Measurements from ENCODE around the gene POGZ. TPM values are rescaled to one million over a fixed set of nuclear protein-coding genes. Genes with fewer than 3 reads are reported as not detected.

POGZ gene
- total and polyA plus RNA-seq, 2 of the 13 experiments (the other 11 are each of a cell fraction or from before 2014, with no cell fraction given), result 15.3 to 45.6 TPM

GRCh38 chr1:151372058-151372934 lies 87.0 kb downstream of the POGZ start, which contains the start of gene SELENBP1 (continued):
- TF ChIP-seq ZBTB26 (CRISPR knock-in tag; IDR thresholded peaks at IDR 0.05; ENCODE audit: borderline replicate concordance), result no peak
- peak; percentile 97 for TF ChIP-seq DRAP1 (CRISPR knock-in tag; IDR thresholded peaks at IDR 0.05)
- no peak for TF ChIP-seq NR0B2 (CRISPR knock-in tag; IDR thresholded peaks at IDR 0.05)
- peak; percentile 87 to 93 for TF ChIP-seq POLR2A (IDR thresholded peaks at IDR 0.05; ENCODE audit: insufficient read depth in 1 of 2, low read depth in 2 of 2, low read length in 2 of 2)
- TF ChIP-seq PAXIP1 (CRISPR knock-in tag; conservative IDR thresholded peaks at IDR 0.05), result peak; percentile 73
- no peak for TF ChIP-seq ZNF430 (CRISPR knock-in tag; IDR thresholded peaks at IDR 0.05)
- 0 out of 2 replicates have a peak, but pooled peaks have one; percentile 36 for TF ChIP-seq TFDP2 (CRISPR knock-in tag; IDR thresholded peaks at IDR 0.05)
- peak; percentile 29; the same call in 1 of the 2 replicates for TF ChIP-seq ELF1 (CRISPR knock-in tag; IDR thresholded peaks at IDR 0.05)
- 0 out of 2 replicates have a peak, but pooled peaks have one; percentile 37 for TF ChIP-seq ZNF230 (CRISPR knock-in tag; IDR thresholded peaks at IDR 0.05)
- no peak for TF ChIP-seq FOXM1 (CRISPR knock-in tag; IDR thresholded peaks at IDR 0.05)
- peak in 1 of 2 experiments; percentile 22; a peak in 1 of 4 replicates for TF ChIP-seq HMGXB4 (CRISPR knock-in tag; IDR thresholded peaks at IDR 0.05; ENCODE audit: borderline replicate concordance in 1 of 2, low read depth in 1 of 2)
- TF ChIP-seq ATF4 (CRISPR knock-in tag; IDR thresholded peaks at IDR 0.05), result no peak
- TF ChIP-seq TCF7 (IDR thresholded peaks at IDR 0.05; ENCODE audit: low read depth), result 0 out of 2 replicates have a peak, but pooled peaks have one; percentile 33
- no peak for TF ChIP-seq ZNF563 (CRISPR knock-in tag; IDR thresholded peaks at IDR 0.05)
- no peak for TF ChIP-seq TFE3 (CRISPR knock-in tag; IDR thresholded peaks at IDR 0.05)
- TF ChIP-seq ZNF160 (CRISPR knock-in tag; IDR thresholded peaks at IDR 0.05), result peak; percentile 27; the same call in 1 of the 2 replicates

Data from HepG2 (cell line).